DOHH2 (cell line): ENCODE measurements around the gene OBP2B.
"Not testable (repeated sequence)": the region's sequence is repeated elsewhere in the genome, so short reads cannot be mapped to it uniquely, and the experiment has no call there.

Experiments used
- CTCF ChIP-seq: fragments of 200-600 bp; sonication (generic); IDR thresholded peaks from one replicate; pipeline ENCODE4 v1.5.1; 2014; ENCODE audit warnings: antibody characterized with exemption, mild to moderate bottlenecking, low read depth, low read length; ENCODE audit not compliant: poor library complexity, severe bottlenecking
- EZH2phosphoT487 ChIP-seq: fragments of 200-600 bp; sonication (generic); IDR thresholded peaks from 2 replicates; pipeline ENCODE4 v1.6.1; 2017; ENCODE audit warnings: borderline replicate concordance, mild to moderate bottlenecking, antibody characterized with exemption, low read length, moderate library complexity, mixed read lengths

- not testable (repeated sequence) for TF ChIP-seq CTCF, EZH2phosphoT487
Measured at GRCh38 chr9:133231934-133232568, 23.0 kb upstream of the OBP2B start.
